Measurements from ENCODE around the gene SHISA6. TPM values are rescaled to one million over a fixed set of nuclear protein-coding genes. Genes with fewer than 3 reads are reported as not detected.

SHISA6 gene
- total RNA-seq, 1 experiment from 2014 or later = 21.1 TPM

- CTCF ChIA-PET = no interaction called here
- H3K36me3 ChIP-seq (ENCODE audit: control insufficient read depth, insufficient read depth, low read length) = no peaks in the 10 kb centered on the region
- Mint-ChIP-seq H3K27me3 (ENCODE audit: insufficient read depth, unreplicated experiment) (no peaks in the 10 kb centered on the region), H3K36me3 (ENCODE audit: insufficient read depth, unreplicated experiment) (peaks cover 12% of the 10 kb centered on the region), H3K4me3 (ENCODE audit: unreplicated experiment) (no peak overlapping the region), H3K27ac (ENCODE audit: unreplicated experiment) (no peak overlapping the region), H3K4me1 (ENCODE audit: low read depth, unreplicated experiment) (peaks cover 7% of the 10 kb centered on the region), H3K9me3 (ENCODE audit: unreplicated experiment) (no peaks in the 10 kb centered on the region)
- no TSS peak for BruUV-seq (replicated peaks)
- POLR2A ChIA-PET = no interaction called here
- TF ChIP-seq CTCF (IDR thresholded peaks at IDR 0.05; ENCODE audit: insufficient read depth in 1 of 2, low read depth in 1 of 2, low read length in 1 of 2, severe bottlenecking in 1 of 2, unreplicated experiment in 1 of 2) = no peak
- no peak for DNase-seq
- H3K9me3 ChIP-seq = no peaks in the 10 kb centered on the region
- intact Hi-C loops (cut with micrococcal nuclease; ENCODE audit: unreplicated experiment) = no loop called here
- H3K27me3 ChIP-seq (replicated peaks; ENCODE audit: control insufficient read depth, insufficient read depth, low read length) = no peaks in the 10 kb centered on the region
- no peaks in the 10 kb centered on the region for H3K4me1 ChIP-seq
- H3K4me3 ChIP-seq (ENCODE audit: low read depth, low read length) = no peak overlapping the region
Measured at GRCh38 chr17:11332706-11333105, 91.7 kb downstream of the SHISA6 start.

GRCh38 chr17:11334493-11334892, 93.5 kb downstream of the SHISA6 start:
- Mint-ChIP-seq H3K4me3 (ENCODE audit: unreplicated experiment) (no peak overlapping the region), H3K9me3 (ENCODE audit: unreplicated experiment) (no peaks in the 10 kb centered on the region), H3K27ac (ENCODE audit: unreplicated experiment) (no peak overlapping the region), H3K36me3 (ENCODE audit: insufficient read depth, unreplicated experiment) (peaks cover 12% of the 10 kb centered on the region), H3K4me1 (ENCODE audit: low read depth, unreplicated experiment) (peaks cover 7% of the 10 kb centered on the region), H3K27me3 (ENCODE audit: insufficient read depth, unreplicated experiment) (no peaks in the 10 kb centered on the region)
- CTCF ChIA-PET = no interaction called here
- H3K4me1 ChIP-seq = no peaks in the 10 kb centered on the region
- BruUV-seq (replicated peaks) = no TSS peak
- POLR2A ChIA-PET = no interaction called here
- no peaks in the 10 kb centered on the region for H3K27me3 ChIP-seq (replicated peaks; ENCODE audit: control insufficient read depth, insufficient read depth, low read length)
- DNase-seq = no peak
- no peak overlapping the region for H3K4me3 ChIP-seq (ENCODE audit: low read depth, low read length)
- H3K36me3 ChIP-seq (ENCODE audit: control insufficient read depth, insufficient read depth, low read length) = no peaks in the 10 kb centered on the region
- intact Hi-C loops (cut with micrococcal nuclease; ENCODE audit: unreplicated experiment) = no loop called here
- no peaks in the 10 kb centered on the region for H3K9me3 ChIP-seq
- TF ChIP-seq CTCF (IDR thresholded peaks at IDR 0.05; ENCODE audit: insufficient read depth in 1 of 2, low read depth in 1 of 2, low read length in 1 of 2, severe bottlenecking in 1 of 2, unreplicated experiment in 1 of 2) = no peak

- peaks cover 6% of the 10 kb centered on the region for H3K4me1 Mint-ChIP-seq (ENCODE audit: low read depth, unreplicated experiment)
- no peaks in the 10 kb centered on the region for H3K27me3 ChIP-seq (replicated peaks; ENCODE audit: control insufficient read depth, insufficient read depth, low read length)
- no peaks in the 10 kb centered on the region for H3K9me3 Mint-ChIP-seq (ENCODE audit: unreplicated experiment)
- H3K4me1 ChIP-seq = no peaks in the 10 kb centered on the region
- H3K27me3 Mint-ChIP-seq (ENCODE audit: insufficient read depth, unreplicated experiment) = no peaks in the 10 kb centered on the region
- intact Hi-C loops (cut with micrococcal nuclease; ENCODE audit: unreplicated experiment) = no loop called here
- no peak overlapping the region for H3K4me3 ChIP-seq (ENCODE audit: low read depth, low read length)
- H3K27ac Mint-ChIP-seq (ENCODE audit: unreplicated experiment) = no peak overlapping the region
- no peak for DNase-seq
- no peaks in the 10 kb centered on the region for H3K36me3 ChIP-seq (ENCODE audit: control insufficient read depth, insufficient read depth, low read length)
- no peak for TF ChIP-seq CTCF (IDR thresholded peaks at IDR 0.05; ENCODE audit: insufficient read depth in 1 of 2, low read depth in 1 of 2, low read length in 1 of 2, severe bottlenecking in 1 of 2, unreplicated experiment in 1 of 2)
- H3K9me3 ChIP-seq = no peaks in the 10 kb centered on the region
- no peak overlapping the region for H3K4me3 Mint-ChIP-seq (ENCODE audit: unreplicated experiment)
- ChIA-PET CTCF (no interaction called here), POLR2A (no interaction called here)
- peaks cover 6% of the 10 kb centered on the region for H3K36me3 Mint-ChIP-seq (ENCODE audit: insufficient read depth, unreplicated experiment)
- no TSS peak for BruUV-seq (replicated peaks)
Measured at GRCh38 chr17:11336290-11336689, 95.3 kb downstream of the SHISA6 start.
